Brain microvascular endothelial cell (primary cell): ENCODE results near the gene CCDC116.

Experiments used
- DNase-seq: peaks from one replicate; pipeline ENCODE4 v3.0.0-alpha.2; 2020
- H3K27ac ChIP-seq: fragments of 250-450 bp; sonication (Bioruptor Pico); 2 replicates; pipeline ENCODE4 v1.5.1; 2020; ENCODE audit warnings: mild to moderate bottlenecking, moderate library complexity
- H3K27me3 ChIP-seq: fragments of 250-450 bp; sonication (Bioruptor Pico); replicated peaks from 2 replicates; pipeline ENCODE4 v1.5.1; 2020; ENCODE audit warnings: mild to moderate bottlenecking
- H3K36me3 ChIP-seq: fragments of 250-450 bp; sonication (Bioruptor Pico); replicated peaks from 2 replicates; pipeline ENCODE4 v1.5.1; 2020; ENCODE audit warnings: mild to moderate bottlenecking
- H3K4me3 ChIP-seq: 2 replicates; pipeline ENCODE4 v1.5.1; 2011; ENCODE audit warnings: low read depth, mild to moderate bottlenecking, control low read depth, low read length, moderate library complexity
- CTCF ChIP-seq: IDR thresholded peaks from 2 replicates; pipeline ENCODE4 v1.5.1; 2011; ENCODE audit warnings: low read depth, mild to moderate bottlenecking, moderate library complexity, low read length, control low read depth, inconsistent platforms; ENCODE audit errors: missing control alignments
- in situ Hi-C: cut with HindIII; loops from 2 replicates; pipeline ENCODE4 v1.10.0; 2017; ENCODE audit warnings: low sequenced_read_pairs, low pct_ligation_motif_present

The CCDC116 gene

GRCh38 chr22:21657360-21658032 is 24.9 kb downstream of the CCDC116 start:
- Histone ChIP-seq H3K4me3 (peak overlapping the region; percentile 54), H3K27ac (no peak overlapping the region), H3K36me3 (peaks cover 8% of the 10 kb centered on the region), H3K27me3 (peaks cover 5% of the 10 kb centered on the region)
- no peak for DNase-seq
- TF ChIP-seq CTCF: peak; percentile 2
- in situ Hi-C loops: no loop called here

GRCh38 chr22:21659864-21660525 is 27.4 kb downstream of the CCDC116 start:
- no peak overlapping the region for H3K27ac ChIP-seq
- no peak overlapping the region for H3K4me3 ChIP-seq
- no peak for TF ChIP-seq CTCF
- H3K27me3 ChIP-seq: peaks cover 5% of the 10 kb centered on the region
- DNase-seq: no peak
- H3K36me3 ChIP-seq: peaks cover 2% of the 10 kb centered on the region
- in situ Hi-C loops: no loop called here

- Histone ChIP-seq H3K4me3 (no peak overlapping the region), H3K27me3 (peaks cover 5% of the 10 kb centered on the region), H3K27ac (no peak overlapping the region), H3K36me3 (no peaks in the 10 kb centered on the region)
- in situ Hi-C loops: no loop called here
- TF ChIP-seq CTCF: no peak
- no peak for DNase-seq
Measured at GRCh38 chr22:21660904-21661303, 28.3 kb downstream of the CCDC116 start.

- peaks cover 5% of the 10 kb centered on the region for H3K27me3 ChIP-seq
- no peak for DNase-seq
- no peak overlapping the region for H3K4me3 ChIP-seq
- no peaks in the 10 kb centered on the region for H3K36me3 ChIP-seq
- in situ Hi-C loops: no loop called here
- TF ChIP-seq CTCF: no peak
- H3K27ac ChIP-seq: no peak overlapping the region
Measured at GRCh38 chr22:21661991-21662390, 29.4 kb downstream of the CCDC116 start.

- Histone ChIP-seq H3K4me3 (no peak overlapping the region), H3K27ac (no peak overlapping the region), H3K36me3 (no peaks in the 10 kb centered on the region), H3K27me3 (peaks cover 5% of the 10 kb centered on the region)
- TF ChIP-seq CTCF: no peak
- in situ Hi-C loops: no loop called here
- DNase-seq: no peak
Measured at GRCh38 chr22:21663738-21664137, 31.2 kb downstream of the CCDC116 start.
